Erythroblast (primary cell): ENCODE data around the gene BEND6.

Experiments used
- GATA1 ChIP-seq: IDR thresholded peaks from 2 replicates; pipeline ENCODE4 v1.6.1; 2011; ENCODE audit warnings: low read depth, mild to moderate bottlenecking, control low read depth, low read length, moderate library complexity
- POLR2A ChIP-seq: IDR thresholded peaks from 2 replicates; pipeline ENCODE4 v1.6.1; 2011; ENCODE audit warnings: mild to moderate bottlenecking, low read length

- TF ChIP-seq POLR2A: no peak
- TF ChIP-seq GATA1: no peak
Measured at GRCh38 chr6:57006101-57006500, 51.2 kb downstream of the BEND6 start.
